HG02943 (cell line): ENCODE results near the gene KRTAP3-3.
"Not testable (repeated sequence)": the region's sequence is repeated elsewhere in the genome, so short reads cannot be mapped to it uniquely, and the experiment has no call there.

ENCODE experiments used
- ATAC-seq: cut with Tn5 transposase; IDR thresholded peaks from one replicate; pipeline ENCODE4 v1.9.1; 2021; ENCODE audit warnings: mild to moderate bottlenecking, low read depth, moderate library complexity; ENCODE audit not compliant: unreplicated experiment

The KRTAP3-3 gene

GRCh38 chr17:40993839-40994238, at the start of gene KRTAP3-3:
KRTAP3-3 (minus strand) TSS chr17:40994164; CDS start chr17:40994097, 67 bp downstream.
- ATAC-seq, result no peak

GRCh38 chr17:41042953-41043352, 49.0 kb upstream of the KRTAP3-3 start:
- ATAC-seq, result no peak

GRCh38 chr17:41040783-41041571, 47.0 kb upstream of the KRTAP3-3 start, which contains the start of gene KRTAP1-1:
KRTAP1-1 (minus strand) TSS chr17:41041450; CDS start chr17:41041397, 53 bp downstream.
- not testable (repeated sequence) for ATAC-seq

- ATAC-seq, result no peak
These were observed 43.9 kb upstream of the KRTAP3-3 start for GRCh38 chr17:41037853-41038350.

GRCh38 chr17:41034346-41034935, 40.5 kb upstream of the KRTAP3-3 start, which contains the start of gene KRTAP1-3:
KRTAP1-3 (minus strand) TSS chr17:41034874; CDS start chr17:41034821, 53 bp downstream.
- not testable (repeated sequence) for ATAC-seq

GRCh38 chr17:41029633-41030245, 35.8 kb upstream of the KRTAP3-3 start, which contains the start of gene KRTAP1-4:
KRTAP1-4 (minus strand) TSS chr17:41030195; CDS start chr17:41030078, 117 bp downstream.
- ATAC-seq, result no peak

- ATAC-seq, result no peak
These were observed 32.9 kb upstream of the KRTAP3-3 start, which contains the start of gene KRTAP1-5 for GRCh38 chr17:41026715-41027471. KRTAP1-5 (minus strand) TSS chr17:41027208; CDS start chr17:41027155, 53 bp downstream.

- no peak for ATAC-seq
These were observed 30.7 kb upstream of the KRTAP3-3 start for GRCh38 chr17:41024697-41025096.

- no peak for ATAC-seq
These were observed 26.4 kb upstream of the KRTAP3-3 start for GRCh38 chr17:41020336-41020735.

DNA sequence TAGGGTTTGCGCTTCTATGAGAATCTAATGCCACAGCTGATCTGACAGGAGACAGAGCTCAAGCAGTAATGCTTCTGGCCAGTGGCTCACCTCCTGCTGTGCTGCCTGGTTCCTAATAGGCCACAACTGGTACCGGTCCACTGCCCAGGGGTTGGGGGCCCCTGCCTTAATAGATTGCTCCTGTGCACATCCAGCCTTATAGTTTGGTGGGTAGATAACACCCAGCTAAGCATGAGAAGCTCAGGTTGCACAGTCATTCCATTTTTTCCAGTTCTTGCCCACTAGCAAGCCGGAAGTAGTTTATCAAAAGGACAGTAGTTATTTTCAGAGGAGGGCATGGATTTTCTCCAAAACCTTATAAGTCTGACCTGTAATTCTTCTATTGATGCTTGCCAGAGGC, 25.5 kb upstream of the KRTAP3-3 start:
- ATAC-seq, result no peak

GRCh38 chr17:41018541-41018940, 24.6 kb upstream of the KRTAP3-3 start:
- ATAC-seq, result no peak

DNA sequence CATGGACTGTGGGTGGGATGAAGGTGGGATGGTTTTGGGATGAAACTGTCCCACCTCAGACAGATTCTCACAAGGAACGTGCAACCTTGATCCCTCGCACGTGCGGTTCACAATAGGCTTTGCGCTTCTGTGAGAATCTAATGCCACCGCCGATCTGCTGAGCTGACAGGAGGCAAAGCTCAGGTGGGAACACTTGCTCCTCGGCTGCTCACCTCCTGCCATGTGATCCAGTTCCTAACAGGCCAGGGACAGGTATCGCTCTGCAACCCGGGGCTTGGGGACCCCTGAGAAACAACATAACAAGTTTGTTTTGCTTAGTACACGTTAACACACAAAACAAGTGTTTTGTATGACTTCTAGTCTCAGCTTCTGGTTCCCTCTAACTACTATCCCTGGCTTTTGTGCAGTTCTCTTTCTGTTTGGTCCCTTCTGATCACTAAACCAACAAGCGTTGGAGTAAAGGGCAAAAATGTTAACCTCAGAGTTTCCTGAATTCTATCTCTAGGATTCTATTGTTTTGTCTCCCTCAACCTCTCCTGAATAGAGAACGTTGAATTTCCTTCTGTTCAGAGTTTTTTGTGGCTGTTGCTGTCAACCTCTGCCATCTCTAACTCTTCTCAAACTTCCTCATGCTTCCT, 22.7 kb upstream of the KRTAP3-3 start:
- no peak for ATAC-seq

GRCh38 chr17:41015454-41015853, 21.5 kb upstream of the KRTAP3-3 start:
- no peak for ATAC-seq

DNA sequence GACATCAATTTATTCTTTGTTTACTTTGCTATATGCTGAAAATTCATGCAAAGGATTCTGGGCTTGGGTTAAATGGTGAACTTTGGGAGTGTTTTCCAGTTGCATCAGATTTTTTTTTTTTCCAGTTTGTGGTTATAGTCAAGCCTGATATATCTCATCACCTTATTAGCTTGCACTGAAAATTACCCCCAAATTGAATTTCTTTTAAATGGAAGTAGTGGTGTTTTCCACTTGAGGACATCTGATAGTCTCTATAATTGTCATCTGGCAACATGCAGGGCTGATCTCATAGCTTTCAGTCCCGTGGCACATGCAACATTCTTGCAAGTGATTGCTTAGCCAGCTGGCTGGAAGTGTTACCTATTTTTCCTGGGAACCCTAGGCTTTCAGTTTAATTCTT, 19.6 kb upstream of the KRTAP3-3 start:
- no peak for ATAC-seq

DNA sequence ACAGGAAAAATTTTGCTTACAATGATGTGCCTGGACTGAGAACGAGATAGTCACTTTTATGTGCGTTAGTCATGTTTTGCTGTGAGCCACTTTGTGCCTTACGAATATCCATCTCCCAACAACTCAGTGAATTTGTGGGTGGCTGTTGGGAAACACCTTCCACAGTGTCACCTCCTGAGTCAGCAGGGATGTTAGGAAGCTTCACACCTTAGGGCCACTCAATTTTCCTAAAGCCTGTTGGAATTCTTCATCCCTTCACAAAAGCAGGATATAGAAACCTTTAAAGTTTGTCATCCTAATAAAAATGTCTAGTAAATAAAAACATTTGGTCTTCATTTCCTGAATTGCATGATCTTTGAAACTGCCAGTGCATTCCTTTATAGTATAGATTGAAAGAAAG, 19.2 kb upstream of the KRTAP3-3 start:
- no peak for ATAC-seq

DNA sequence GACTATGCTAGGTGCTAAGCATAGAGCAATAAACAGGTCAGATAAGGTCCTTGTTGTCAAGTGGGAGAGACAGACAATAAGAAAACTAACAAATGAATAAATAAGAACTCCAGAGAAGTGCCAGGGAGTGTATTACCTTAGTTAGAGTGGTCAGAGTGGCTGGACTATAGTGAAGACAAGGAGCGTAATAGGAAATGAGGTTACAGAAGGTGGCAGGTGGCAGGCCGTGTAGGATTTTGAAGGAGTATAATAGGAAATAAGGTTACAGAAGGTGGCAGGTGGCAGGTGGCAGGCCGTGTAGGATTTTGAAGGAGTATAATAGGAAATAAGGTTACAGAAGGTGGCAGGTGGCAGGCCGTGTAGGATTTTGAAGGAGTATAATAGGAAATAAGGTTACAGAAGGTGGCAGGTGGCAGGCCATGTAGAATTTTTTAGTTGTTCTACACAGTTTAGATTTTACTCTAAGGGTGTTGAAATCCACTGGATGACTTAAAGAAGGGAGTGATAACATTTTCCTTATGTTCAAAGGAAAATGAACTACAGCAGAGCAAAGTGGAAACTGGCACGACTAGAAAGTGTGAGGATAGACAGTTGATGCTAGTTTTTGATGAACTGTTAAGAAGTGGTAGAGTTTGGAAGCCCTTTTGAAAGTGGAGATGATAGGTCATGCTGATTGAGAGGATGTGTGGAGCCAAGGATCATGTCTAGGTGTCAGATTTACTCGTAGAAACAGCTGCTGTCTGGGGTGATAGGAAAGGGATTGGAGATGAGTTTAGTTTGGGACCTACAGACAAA, 18.6 kb upstream of the KRTAP3-3 start:
- no peak for ATAC-seq

DNA sequence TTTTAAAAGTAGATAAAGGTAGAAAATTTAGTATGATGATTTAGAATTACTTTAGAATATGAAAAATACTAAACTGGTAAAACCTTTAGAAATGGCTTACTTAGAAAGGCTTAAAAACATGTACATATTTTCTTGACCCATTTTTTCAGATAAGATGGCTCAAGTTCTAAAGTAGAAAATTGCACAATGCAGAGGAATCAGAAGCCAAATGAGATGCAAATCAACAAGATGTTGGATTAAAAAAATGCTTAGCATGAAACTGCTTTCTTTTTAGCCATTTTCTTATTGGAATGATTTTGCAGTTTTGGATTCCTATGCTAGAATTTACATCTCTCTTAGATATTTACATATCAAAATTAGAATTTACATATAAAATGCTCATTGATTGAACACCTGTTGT, 16.5 kb upstream of the KRTAP3-3 start:
- no peak for ATAC-seq

GRCh38 chr17:41009936-41010335, 16.0 kb upstream of the KRTAP3-3 start:
- no peak for ATAC-seq

DNA sequence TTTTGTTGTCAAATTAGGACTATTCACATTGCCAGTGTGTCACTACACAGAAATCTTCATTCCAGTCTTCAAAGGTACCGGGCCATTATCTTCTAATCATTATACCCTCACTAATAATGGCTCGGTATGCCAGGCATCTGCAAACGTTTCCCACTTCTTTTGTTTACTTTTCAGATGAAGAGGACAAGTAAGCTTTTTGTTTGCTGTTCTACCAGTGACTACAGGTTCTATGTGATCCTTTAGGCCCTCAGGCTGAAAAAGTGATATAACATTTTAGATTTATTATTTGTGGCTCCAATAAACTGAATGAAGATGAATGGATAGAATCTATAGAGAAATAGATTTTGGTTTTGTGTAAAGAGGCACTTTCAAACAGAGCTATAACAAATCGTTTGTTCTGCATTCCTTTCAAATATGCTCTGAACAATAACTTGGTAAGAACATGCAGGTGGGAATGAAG, 15.4 kb upstream of the KRTAP3-3 start:
- no peak for ATAC-seq
